Measurements from ENCODE around the gene CROCC2.

CROCC2 gene

GRCh38 chr2:240895656-240896388 is 10.3 kb upstream of the CROCC2 start, which contains the start of gene MAB21L4:
MAB21L4 (minus strand) TSS chr2:240896156; CDS start chr2:240895997, 159 bp downstream.
- no peak for DNase-seq (ENCODE audit: low read depth, low spot score)
- no peak within 1 kb of the TSS for H3K4me3 ChIP-seq (ENCODE audit: low read depth, low read length)
- ChIA-PET POLR2A (no interaction called here), CTCF (interaction anchor here (5.7 kb wide), 1 partner anchor 18 kb away, joined by 42 read pairs; no protein-coding TSS in a partner anchor)
- TF ChIP-seq CTCF (IDR thresholded peaks at IDR 0.05; ENCODE audit: insufficient read depth, low read length, missing control alignments), result no peak

- no peak for DNase-seq (ENCODE audit: low read depth, low spot score)
- ChIA-PET CTCF (interaction anchor here (5.7 kb wide), 1 partner anchor 17 kb away, joined by 42 read pairs; no protein-coding TSS in a partner anchor), POLR2A (no interaction called here)
- no peak overlapping the region for H3K4me3 ChIP-seq (ENCODE audit: low read depth, low read length)
- no peak for TF ChIP-seq CTCF (IDR thresholded peaks at IDR 0.05; ENCODE audit: insufficient read depth, low read length, missing control alignments)
Measured at GRCh38 chr2:240896394-240896793, 9.7 kb upstream of the CROCC2 start.

GRCh38 chr2:240896871-240897692 is 9.1 kb upstream of the CROCC2 start:
- H3K4me3 ChIP-seq (ENCODE audit: low read depth, low read length), result no peak overlapping the region
- no peak for DNase-seq (ENCODE audit: low read depth, low spot score)
- TF ChIP-seq CTCF (IDR thresholded peaks at IDR 0.05; ENCODE audit: insufficient read depth, low read length, missing control alignments), result no peak
- CTCF ChIA-PET, result interaction anchor here (5.7 kb wide), 1 partner anchor 17 kb away, joined by 42 read pairs; no protein-coding TSS in a partner anchor
- POLR2A ChIA-PET, result no interaction called here

GRCh38 chr2:240898108-240898730 is 7.9 kb upstream of the CROCC2 start:
- POLR2A ChIA-PET, result interaction anchor here (0.6 kb wide), 1 partner anchor 579 kb away, joined by 4 read pairs; no protein-coding TSS in a partner anchor
- no peak overlapping the region for H3K4me3 ChIP-seq (ENCODE audit: low read depth, low read length)
- CTCF ChIA-PET, result interaction anchor here (5.7 kb wide), 1 partner anchor 16 kb away, joined by 42 read pairs; no protein-coding TSS in a partner anchor
- TF ChIP-seq CTCF (IDR thresholded peaks at IDR 0.05; ENCODE audit: insufficient read depth, low read length, missing control alignments), result no peak
- no peak for DNase-seq (ENCODE audit: low read depth, low spot score)

- H3K4me3 ChIP-seq (ENCODE audit: low read depth, low read length), result no peak overlapping the region
- CTCF ChIA-PET, result interaction anchor here (5.7 kb wide), 1 partner anchor 15 kb away, joined by 42 read pairs; no protein-coding TSS in a partner anchor
- POLR2A ChIA-PET, result interaction anchor here (0.6 kb wide), 1 partner anchor 580 kb away, joined by 4 read pairs; no protein-coding TSS in a partner anchor
- no peak for TF ChIP-seq CTCF (IDR thresholded peaks at IDR 0.05; ENCODE audit: insufficient read depth, low read length, missing control alignments)
- DNase-seq (ENCODE audit: low read depth, low spot score), result no peak
Measured at GRCh38 chr2:240898731-240899467, 7.2 kb upstream of the CROCC2 start.
